Measurements from ENCODE around the gene RNASET2. TPM values are rescaled to one million over a fixed set of nuclear protein-coding genes. Genes with fewer than 3 reads are reported as not detected.

RNASET2 gene
- total and polyA plus RNA-seq, 10 of the 15 experiments (the other 5 are each of a cell fraction or from before 2014, with no cell fraction given): 5.5 to 225 (median 50.2) TPM

DNA sequence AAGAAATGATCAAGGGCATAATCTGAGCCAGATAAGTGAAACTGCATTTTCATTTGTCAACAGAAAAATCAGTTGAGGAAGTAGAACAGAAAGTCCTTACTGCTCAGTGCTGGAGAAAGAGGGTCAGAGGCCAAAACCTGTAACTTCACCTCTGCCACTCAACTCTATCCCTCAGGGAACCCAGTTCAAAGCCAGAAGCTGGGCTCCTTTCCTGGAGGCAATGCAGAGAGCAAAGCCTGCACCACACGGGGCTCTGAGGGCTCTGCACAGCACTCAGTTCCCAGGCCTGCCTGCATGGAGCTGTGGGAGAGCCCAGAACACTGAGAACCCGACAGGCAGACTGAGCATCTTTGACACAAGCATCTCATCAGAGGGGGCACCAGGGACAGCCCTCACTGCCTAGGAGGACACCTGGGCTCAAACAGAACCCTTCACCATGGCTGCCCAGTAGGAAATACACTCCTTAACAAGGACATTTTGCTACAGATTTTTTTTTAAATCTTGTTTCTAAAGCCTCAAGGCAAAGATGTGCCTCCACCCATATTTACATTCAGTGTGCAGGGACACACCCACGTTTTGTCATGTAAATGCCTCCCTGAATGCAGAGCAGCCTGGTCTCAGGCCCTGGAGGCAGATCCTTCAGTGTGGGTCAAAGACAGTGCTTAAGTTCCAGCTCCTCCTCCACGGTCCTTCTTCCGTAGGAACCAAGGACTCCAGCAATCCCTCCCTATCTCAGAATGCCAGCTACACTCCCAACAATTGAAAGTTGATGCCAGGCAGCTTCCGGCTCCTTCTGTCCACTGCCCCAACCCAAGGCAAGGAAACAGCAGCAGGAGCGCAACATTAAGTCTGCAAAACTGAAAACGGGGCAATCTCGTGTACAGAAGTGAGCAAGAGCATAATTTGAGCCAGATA, 6.6 kb downstream of the RNASET2 start (continued):
- TF ChIP-seq, protein P1, sequence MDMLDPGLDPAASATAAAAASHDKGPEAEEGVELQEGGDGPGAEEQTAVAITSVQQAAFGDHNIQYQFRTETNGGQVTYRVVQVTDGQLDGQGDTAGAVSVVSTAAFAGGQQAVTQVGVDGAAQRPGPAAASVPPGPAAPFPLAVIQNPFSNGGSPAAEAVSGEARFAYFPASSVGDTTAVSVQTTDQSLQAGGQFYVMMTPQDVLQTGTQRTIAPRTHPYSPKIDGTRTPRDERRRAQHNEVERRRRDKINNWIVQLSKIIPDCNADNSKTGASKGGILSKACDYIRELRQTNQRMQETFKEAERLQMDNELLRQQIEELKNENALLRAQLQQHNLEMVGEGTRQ (IDR thresholded peaks at IDR 0.05; ENCODE audit: borderline replicate concordance, low read depth, low read length): no peak
- no peak for TF ChIP-seq BACH1 (IDR thresholded peaks at IDR 0.05; ENCODE audit: borderline replicate concordance)
- no peak for TF ChIP-seq KDM1A (IDR thresholded peaks at IDR 0.05; ENCODE audit: borderline replicate concordance)
- no peak for TF ChIP-seq EGR1 (IDR thresholded peaks at IDR 0.05; ENCODE audit: borderline replicate concordance in 1 of 2, low read depth in 2 of 2, low read length in 2 of 2)
- no peak for TF ChIP-seq SUPT20H (IDR thresholded peaks at IDR 0.05; ENCODE audit: borderline replicate concordance, control insufficient read depth, low read depth, low read length)
- TF ChIP-seq CREM (IDR thresholded peaks at IDR 0.05; ENCODE audit: low read depth): no peak
- TF ChIP-seq, protein P2, sequence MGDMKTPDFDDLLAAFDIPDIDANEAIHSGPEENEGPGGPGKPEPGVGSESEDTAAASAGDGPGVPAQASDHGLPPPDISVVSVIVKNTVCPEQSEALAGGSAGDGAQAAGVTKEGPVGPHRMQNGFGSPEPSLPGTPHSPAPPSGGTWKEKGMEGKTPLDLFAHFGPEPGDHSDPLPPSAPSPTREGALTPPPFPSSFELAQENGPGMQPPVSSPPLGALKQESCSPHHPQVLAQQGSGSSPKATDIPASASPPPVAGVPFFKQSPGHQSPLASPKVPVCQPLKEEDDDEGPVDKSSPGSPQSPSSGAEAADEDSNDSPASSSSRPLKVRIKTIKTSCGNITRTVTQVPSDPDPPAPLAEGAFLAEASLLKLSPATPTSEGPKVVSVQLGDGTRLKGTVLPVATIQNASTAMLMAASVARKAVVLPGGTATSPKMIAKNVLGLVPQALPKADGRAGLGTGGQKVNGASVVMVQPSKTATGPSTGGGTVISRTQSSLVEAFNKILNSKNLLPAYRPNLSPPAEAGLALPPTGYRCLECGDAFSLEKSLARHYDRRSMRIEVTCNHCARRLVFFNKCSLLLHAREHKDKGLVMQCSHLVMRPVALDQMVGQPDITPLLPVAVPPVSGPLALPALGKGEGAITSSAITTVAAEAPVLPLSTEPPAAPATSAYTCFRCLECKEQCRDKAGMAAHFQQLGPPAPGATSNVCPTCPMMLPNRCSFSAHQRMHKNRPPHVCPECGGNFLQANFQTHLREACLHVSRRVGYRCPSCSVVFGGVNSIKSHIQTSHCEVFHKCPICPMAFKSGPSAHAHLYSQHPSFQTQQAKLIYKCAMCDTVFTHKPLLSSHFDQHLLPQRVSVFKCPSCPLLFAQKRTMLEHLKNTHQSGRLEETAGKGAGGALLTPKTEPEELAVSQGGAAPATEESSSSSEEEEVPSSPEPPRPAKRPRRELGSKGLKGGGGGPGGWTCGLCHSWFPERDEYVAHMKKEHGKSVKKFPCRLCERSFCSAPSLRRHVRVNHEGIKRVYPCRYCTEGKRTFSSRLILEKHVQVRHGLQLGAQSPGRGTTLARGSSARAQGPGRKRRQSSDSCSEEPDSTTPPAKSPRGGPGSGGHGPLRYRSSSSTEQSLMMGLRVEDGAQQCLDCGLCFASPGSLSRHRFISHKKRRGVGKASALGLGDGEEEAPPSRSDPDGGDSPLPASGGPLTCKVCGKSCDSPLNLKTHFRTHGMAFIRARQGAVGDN (IDR thresholded peaks at IDR 0.05): no peak; the same call in 1 of the 2 replicates
- TF ChIP-seq, protein P3, sequence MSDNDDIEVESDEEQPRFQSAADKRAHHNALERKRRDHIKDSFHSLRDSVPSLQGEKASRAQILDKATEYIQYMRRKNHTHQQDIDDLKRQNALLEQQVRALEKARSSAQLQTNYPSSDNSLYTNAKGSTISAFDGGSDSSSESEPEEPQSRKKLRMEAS (IDR thresholded peaks at IDR 0.05; ENCODE audit: low read depth, low read length): no peak
- TF ChIP-seq NFIC (IDR thresholded peaks at IDR 0.05; ENCODE audit: low read depth, low read length): no peak
- no peak for TF ChIP-seq HDAC2 (IDR thresholded peaks at IDR 0.05)
- no peak for TF ChIP-seq SMC3 (IDR thresholded peaks at IDR 0.05; ENCODE audit: borderline replicate concordance, low read length)
- no peak for TF ChIP-seq PML (IDR thresholded peaks at IDR 0.05; ENCODE audit: low read length)
- no peak for TF ChIP-seq CREB1 (IDR thresholded peaks at IDR 0.05; ENCODE audit: low read depth)
- no peak for TF ChIP-seq SIX5 (IDR thresholded peaks at IDR 0.05; ENCODE audit: low read depth, low read length, severe bottlenecking)
- TF ChIP-seq RELA (IDR thresholded peaks at IDR 0.05; ENCODE audit: borderline replicate concordance, partially characterized antibody): no peak
- 0 out of 2 replicates have a peak, but pooled peaks have one; percentile 23 for TF ChIP-seq TARDBP (IDR thresholded peaks at IDR 0.05; ENCODE audit: borderline replicate concordance)
- TF ChIP-seq EP300 (IDR thresholded peaks at IDR 0.05; ENCODE audit: borderline replicate concordance in 1 of 2, control insufficient read depth in 1 of 2, low read depth in 2 of 2, low read length in 2 of 2): no peak
- TF ChIP-seq, protein P4, sequence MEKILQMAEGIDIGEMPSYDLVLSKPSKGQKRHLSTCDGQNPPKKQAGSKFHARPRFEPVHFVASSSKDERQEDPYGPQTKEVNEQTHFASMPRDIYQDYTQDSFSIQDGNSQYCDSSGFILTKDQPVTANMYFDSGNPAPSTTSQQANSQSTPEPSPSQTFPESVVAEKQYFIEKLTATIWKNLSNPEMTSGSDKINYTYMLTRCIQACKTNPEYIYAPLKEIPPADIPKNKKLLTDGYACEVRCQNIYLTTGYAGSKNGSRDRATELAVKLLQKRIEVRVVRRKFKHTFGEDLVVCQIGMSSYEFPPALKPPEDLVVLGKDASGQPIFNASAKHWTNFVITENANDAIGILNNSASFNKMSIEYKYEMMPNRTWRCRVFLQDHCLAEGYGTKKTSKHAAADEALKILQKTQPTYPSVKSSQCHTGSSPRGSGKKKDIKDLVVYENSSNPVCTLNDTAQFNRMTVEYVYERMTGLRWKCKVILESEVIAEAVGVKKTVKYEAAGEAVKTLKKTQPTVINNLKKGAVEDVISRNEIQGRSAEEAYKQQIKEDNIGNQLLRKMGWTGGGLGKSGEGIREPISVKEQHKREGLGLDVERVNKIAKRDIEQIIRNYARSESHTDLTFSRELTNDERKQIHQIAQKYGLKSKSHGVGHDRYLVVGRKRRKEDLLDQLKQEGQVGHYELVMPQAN (conservative IDR thresholded peaks at IDR 0.05): no peak
- no peak for TF ChIP-seq IKZF1 (conservative IDR thresholded peaks at IDR 0.05)
- TF ChIP-seq RFX5 (IDR thresholded peaks at IDR 0.05; ENCODE audit: low read depth, low read length): no peak
- TF ChIP-seq BMI1 (IDR thresholded peaks at IDR 0.05; ENCODE audit: borderline replicate concordance): no peak
- no peak for TF ChIP-seq ZSCAN29 (IDR thresholded peaks at IDR 0.05)
- TF ChIP-seq MTA2 (IDR thresholded peaks at IDR 0.05; ENCODE audit: low read depth): no peak
- TF ChIP-seq NR2C2 (IDR thresholded peaks at IDR 0.05; ENCODE audit: borderline replicate concordance, control insufficient read depth, insufficient read length, low read depth): no peak

All from GM12878 (cell line).